HepG2 (cell line): Measurements from ENCODE around the gene SYTL1. TPM values are rescaled to one million over a fixed set of nuclear protein-coding genes. Genes with fewer than 3 reads are reported as not detected.

Source experiments
- BORCS8-MEF2B ChIP-seq: sonication (generic); formaldehyde crosslinking; IDR thresholded peaks from 2 replicates; pipeline ENCODE4 v1.8.0; 2022; ENCODE audit warnings: mild to moderate bottlenecking, missing genetic modification reagents
- MYC ChIP-seq: sonication (generic); formaldehyde crosslinking; IDR thresholded peaks from 2 replicates; pipeline ENCODE4 v1.9.0; 2021; ENCODE audit warnings: missing genetic modification reagents, borderline replicate concordance
- RBAK ChIP-seq: sonication (generic); formaldehyde crosslinking; IDR thresholded peaks from 2 replicates; pipeline ENCODE4 v1.5.1; 2020; ENCODE audit warnings: mild to moderate bottlenecking, missing genetic modification reagents
- SMARCE1 ChIP-seq: fragments of 450-650 bp; IDR thresholded peaks from 2 replicates; pipeline ENCODE4 v1.6.1; 2017; ENCODE audit warnings: borderline replicate concordance
- ZNF350 ChIP-seq: sonication (generic); formaldehyde crosslinking; IDR thresholded peaks from 2 replicates; pipeline ENCODE4 v1.4.0; 2020; ENCODE audit warnings: mild to moderate bottlenecking, low read depth, missing genetic modification reagents, borderline replicate concordance
- ZNF788 ChIP-seq: sonication (generic); formaldehyde crosslinking; IDR thresholded peaks from 2 replicates; pipeline ENCODE4 v1.5.0; 2020; ENCODE audit warnings: mild to moderate bottlenecking, missing genetic modification reagents, borderline replicate concordance
- polyA plus RNA-seq, 8 experiments: library from polyadenylated mRNA; depleted of rRNA in 3 of 8; stranded (reverse) in 7 of 8; unstranded in 1 of 8; fragments of >200 nt; fragmentation: Illumina TruSeq in 4 of 8; extraction: Trizol in 4 of 8; gene quantifications; 2 replicates each; pipeline versions ENCODE4 v1.2.1 to v1.2.3, GENCODE V29; 2011 to 2016; ENCODE audit warnings: low read depth in 4 of 8, missing spikeins in 1 of 8, mixed read lengths in 1 of 8; ENCODE audit not compliant: insufficient read depth in 1 of 8
- total RNA-seq, 5 experiments: library from RNA; depleted of rRNA; stranded (reverse); fragments of >200 nt; fragmentation: Illumina TruSeq; extraction: Trizol; gene quantifications; 2 replicates each; pipeline ENCODE4 v1.2.3, GENCODE V29; 2016; ENCODE audit warnings: low read depth in 1 of 5
- TF ChIP-seq, protein P1 (sequence below): sonication (generic); formaldehyde crosslinking; IDR thresholded peaks from 2 replicates; pipeline ENCODE4 v1.8.0; 2022; ENCODE audit warnings: missing genetic modification reagents, mild to moderate bottlenecking, borderline replicate concordance
- TF ChIP-seq, protein P2 (sequence below): sonication (generic); formaldehyde crosslinking; IDR thresholded peaks from 2 replicates; pipeline ENCODE4 v1.5.0; 2020; ENCODE audit warnings: missing genetic modification reagents
- TF ChIP-seq, protein P3 (sequence below): sonication (generic); formaldehyde crosslinking; IDR thresholded peaks from 2 replicates; pipeline ENCODE4; 2020; ENCODE audit warnings: missing genetic modification reagents, mild to moderate bottlenecking, borderline replicate concordance
- TF ChIP-seq, protein P4 (sequence below): sonication (generic); formaldehyde crosslinking; IDR thresholded peaks from 2 replicates; pipeline ENCODE4 v1.5.1; 2020; ENCODE audit warnings: mild to moderate bottlenecking, missing genetic modification reagents, moderate library complexity

The SYTL1 gene
- total and polyA plus RNA-seq, 2 of the 13 experiments (the other 11 are each of a cell fraction or from before 2014, with no cell fraction given), result 11.1 to 17.8 TPM

DNA sequence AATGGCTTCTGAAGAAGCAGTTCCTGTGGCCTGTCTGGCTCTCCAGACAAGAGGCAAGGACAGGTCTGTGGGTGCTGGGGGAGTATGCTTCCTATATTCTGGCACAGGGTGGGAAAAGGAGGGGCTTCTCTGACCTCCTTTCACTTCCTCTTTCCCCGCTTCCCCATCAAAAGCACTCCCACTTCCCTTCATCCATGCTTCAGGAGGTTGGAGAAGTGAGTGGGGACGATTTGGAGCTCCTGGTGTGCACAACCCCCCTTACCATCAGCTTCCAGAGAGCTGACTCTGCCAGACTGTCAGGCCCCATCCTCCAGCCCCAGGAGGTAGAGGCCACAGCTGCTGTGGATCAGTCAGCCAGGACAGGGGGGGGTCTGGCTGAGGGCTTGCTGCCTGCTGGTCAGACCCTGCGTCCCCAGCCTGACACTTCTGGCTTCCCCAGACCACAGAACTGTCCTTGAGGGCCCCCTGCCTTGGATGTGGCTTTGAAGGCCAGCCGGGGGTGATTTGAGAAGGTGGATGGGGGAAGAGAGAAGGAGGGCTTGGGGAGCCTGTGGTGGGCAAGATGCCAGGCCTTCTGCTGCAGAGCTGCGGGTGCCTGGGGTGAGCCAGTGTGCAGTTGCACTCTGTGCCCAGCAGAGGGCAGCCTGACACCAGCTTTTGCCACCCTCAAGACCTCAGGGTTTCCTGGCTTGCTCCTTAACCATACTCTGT is 41.3 kb upstream of the SYTL1 start (continued):
- TF ChIP-seq, protein P1, sequence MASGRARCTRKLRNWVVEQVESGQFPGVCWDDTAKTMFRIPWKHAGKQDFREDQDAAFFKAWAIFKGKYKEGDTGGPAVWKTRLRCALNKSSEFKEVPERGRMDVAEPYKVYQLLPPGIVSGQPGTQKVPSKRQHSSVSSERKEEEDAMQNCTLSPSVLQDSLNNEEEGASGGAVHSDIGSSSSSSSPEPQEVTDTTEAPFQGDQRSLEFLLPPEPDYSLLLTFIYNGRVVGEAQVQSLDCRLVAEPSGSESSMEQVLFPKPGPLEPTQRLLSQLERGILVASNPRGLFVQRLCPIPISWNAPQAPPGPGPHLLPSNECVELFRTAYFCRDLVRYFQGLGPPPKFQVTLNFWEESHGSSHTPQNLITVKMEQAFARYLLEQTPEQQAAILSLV (CRISPR knock-in tag), result peak; percentile 61; the same call in 1 of the 2 replicates
- peak; percentile 28; the same call in 1 of the 2 replicates for TF ChIP-seq ZNF350 (CRISPR knock-in tag)
- no peak for TF ChIP-seq SMARCE1
- TF ChIP-seq, protein P2, sequence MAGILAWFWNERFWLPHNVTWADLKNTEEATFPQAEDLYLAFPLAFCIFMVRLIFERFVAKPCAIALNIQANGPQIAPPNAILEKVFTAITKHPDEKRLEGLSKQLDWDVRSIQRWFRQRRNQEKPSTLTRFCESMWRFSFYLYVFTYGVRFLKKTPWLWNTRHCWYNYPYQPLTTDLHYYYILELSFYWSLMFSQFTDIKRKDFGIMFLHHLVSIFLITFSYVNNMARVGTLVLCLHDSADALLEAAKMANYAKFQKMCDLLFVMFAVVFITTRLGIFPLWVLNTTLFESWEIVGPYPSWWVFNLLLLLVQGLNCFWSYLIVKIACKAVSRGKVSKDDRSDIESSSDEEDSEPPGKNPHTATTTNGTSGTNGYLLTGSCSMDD (CRISPR knock-in tag), result no peak
- TF ChIP-seq ZNF788 (CRISPR knock-in tag), result 0 out of 2 replicates have a peak, but pooled peaks have one; percentile 26
- 0 out of 2 replicates have a peak, but pooled peaks have one; percentile 10 for TF ChIP-seq MYC
- TF ChIP-seq, protein P3, sequence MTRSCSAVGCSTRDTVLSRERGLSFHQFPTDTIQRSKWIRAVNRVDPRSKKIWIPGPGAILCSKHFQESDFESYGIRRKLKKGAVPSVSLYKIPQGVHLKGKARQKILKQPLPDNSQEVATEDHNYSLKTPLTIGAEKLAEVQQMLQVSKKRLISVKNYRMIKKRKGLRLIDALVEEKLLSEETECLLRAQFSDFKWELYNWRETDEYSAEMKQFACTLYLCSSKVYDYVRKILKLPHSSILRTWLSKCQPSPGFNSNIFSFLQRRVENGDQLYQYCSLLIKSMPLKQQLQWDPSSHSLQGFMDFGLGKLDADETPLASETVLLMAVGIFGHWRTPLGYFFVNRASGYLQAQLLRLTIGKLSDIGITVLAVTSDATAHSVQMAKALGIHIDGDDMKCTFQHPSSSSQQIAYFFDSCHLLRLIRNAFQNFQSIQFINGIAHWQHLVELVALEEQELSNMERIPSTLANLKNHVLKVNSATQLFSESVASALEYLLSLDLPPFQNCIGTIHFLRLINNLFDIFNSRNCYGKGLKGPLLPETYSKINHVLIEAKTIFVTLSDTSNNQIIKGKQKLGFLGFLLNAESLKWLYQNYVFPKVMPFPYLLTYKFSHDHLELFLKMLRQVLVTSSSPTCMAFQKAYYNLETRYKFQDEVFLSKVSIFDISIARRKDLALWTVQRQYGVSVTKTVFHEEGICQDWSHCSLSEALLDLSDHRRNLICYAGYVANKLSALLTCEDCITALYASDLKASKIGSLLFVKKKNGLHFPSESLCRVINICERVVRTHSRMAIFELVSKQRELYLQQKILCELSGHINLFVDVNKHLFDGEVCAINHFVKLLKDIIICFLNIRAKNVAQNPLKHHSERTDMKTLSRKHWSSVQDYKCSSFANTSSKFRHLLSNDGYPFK, result peak; percentile 23; the same call in 1 of the 2 replicates
- TF ChIP-seq, protein P4, sequence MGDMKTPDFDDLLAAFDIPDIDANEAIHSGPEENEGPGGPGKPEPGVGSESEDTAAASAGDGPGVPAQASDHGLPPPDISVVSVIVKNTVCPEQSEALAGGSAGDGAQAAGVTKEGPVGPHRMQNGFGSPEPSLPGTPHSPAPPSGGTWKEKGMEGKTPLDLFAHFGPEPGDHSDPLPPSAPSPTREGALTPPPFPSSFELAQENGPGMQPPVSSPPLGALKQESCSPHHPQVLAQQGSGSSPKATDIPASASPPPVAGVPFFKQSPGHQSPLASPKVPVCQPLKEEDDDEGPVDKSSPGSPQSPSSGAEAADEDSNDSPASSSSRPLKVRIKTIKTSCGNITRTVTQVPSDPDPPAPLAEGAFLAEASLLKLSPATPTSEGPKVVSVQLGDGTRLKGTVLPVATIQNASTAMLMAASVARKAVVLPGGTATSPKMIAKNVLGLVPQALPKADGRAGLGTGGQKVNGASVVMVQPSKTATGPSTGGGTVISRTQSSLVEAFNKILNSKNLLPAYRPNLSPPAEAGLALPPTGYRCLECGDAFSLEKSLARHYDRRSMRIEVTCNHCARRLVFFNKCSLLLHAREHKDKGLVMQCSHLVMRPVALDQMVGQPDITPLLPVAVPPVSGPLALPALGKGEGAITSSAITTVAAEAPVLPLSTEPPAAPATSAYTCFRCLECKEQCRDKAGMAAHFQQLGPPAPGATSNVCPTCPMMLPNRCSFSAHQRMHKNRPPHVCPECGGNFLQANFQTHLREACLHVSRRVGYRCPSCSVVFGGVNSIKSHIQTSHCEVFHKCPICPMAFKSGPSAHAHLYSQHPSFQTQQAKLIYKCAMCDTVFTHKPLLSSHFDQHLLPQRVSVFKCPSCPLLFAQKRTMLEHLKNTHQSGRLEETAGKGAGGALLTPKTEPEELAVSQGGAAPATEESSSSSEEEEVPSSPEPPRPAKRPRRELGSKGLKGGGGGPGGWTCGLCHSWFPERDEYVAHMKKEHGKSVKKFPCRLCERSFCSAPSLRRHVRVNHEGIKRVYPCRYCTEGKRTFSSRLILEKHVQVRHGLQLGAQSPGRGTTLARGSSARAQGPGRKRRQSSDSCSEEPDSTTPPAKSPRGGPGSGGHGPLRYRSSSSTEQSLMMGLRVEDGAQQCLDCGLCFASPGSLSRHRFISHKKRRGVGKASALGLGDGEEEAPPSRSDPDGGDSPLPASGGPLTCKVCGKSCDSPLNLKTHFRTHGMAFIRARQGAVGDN, result peak; percentile 40
- 0 out of 2 replicates have a peak, but pooled peaks have one; percentile 13 for TF ChIP-seq BORCS8-MEF2B
- no peak for TF ChIP-seq RBAK (CRISPR knock-in tag)
